ENCODE results near the gene MAPK10.

Gene MAPK10

DNA sequence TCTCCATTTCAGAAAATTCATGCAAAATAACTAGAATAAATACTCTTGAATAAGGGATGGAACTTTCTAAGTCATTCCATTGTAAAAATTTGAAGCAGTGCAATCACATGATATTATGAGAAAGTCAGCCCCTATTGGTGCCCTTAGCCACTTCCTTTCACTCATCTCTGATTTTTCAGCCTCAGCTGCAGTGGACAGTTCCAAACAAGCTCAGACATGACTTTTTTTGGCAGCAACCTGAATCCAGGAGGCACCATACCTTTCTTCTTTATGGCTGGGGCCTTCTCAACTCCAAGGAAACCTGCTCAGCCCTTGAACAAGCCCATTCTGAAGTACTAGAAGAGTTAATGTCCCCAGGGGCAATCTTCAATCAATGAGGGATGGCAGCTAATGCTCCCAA is 40.5 kb downstream of the MAPK10 start:
- H3K27ac Mint-ChIP-seq = no peak overlapping the region
- no peaks in the 10 kb centered on the region for H3K4me1 Mint-ChIP-seq (ENCODE audit: low read depth)
- H3K9me3 Mint-ChIP-seq (ENCODE audit: low read depth) = no peaks in the 10 kb centered on the region
- no peaks in the 10 kb centered on the region for H3K36me3 Mint-ChIP-seq
- no peaks in the 10 kb centered on the region for H3K27me3 Mint-ChIP-seq
- H3K4me3 Mint-ChIP-seq = no peak overlapping the region

DNA sequence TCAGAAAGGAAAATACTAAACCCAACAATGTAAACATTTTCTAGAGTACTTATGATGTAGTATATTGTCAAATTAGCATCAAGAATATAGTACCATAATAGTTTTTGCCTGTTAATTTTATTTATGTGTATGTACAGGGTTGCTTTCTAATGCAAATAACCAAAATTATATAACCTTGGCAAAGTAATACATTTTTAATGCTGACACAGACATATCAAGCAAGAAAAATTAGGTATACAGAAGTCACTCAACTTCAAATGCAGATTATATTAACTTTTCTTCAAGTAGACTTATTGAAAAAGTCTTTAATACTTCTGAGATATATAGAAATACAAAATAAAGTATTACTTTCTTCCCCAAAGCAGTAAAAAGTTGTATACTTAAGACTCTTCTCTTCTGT is 44.3 kb downstream of the MAPK10 start:
- H3K4me3 Mint-ChIP-seq = no peak overlapping the region
- H3K36me3 Mint-ChIP-seq = no peaks in the 10 kb centered on the region
- H3K9me3 Mint-ChIP-seq (ENCODE audit: low read depth) = no peaks in the 10 kb centered on the region

DNA sequence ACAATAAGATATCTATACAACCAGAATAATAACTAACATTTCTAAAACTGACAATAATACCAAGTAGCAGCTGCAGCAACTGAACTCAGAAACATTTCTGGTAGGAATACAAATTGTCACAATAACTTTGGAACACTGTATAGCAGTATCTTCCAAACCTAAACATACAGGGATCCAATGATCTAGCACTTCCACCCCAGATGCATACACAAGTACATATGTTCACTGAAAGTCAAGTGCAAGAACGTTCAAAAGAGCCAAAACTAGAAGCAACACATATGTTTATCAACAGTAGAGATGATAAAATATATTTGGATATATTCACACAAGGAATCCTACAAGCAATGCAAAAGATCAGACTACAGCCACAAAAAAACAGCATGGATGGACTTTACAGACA is 46.2 kb downstream of the MAPK10 start:
- no peaks in the 10 kb centered on the region for H3K27me3 Mint-ChIP-seq
- H3K9me3 Mint-ChIP-seq (ENCODE audit: low read depth) = no peaks in the 10 kb centered on the region
- no peaks in the 10 kb centered on the region for H3K36me3 Mint-ChIP-seq
- no peak overlapping the region for H3K4me3 Mint-ChIP-seq
- no peaks in the 10 kb centered on the region for H3K4me1 Mint-ChIP-seq (ENCODE audit: low read depth)
- H3K27ac Mint-ChIP-seq = no peak overlapping the region

More for the DNA sequence above, 44.3 kb downstream of the MAPK10 start:
- Mint-ChIP-seq H3K27ac (no peak overlapping the region), H3K4me1 (ENCODE audit: low read depth) (no peaks in the 10 kb centered on the region), H3K27me3 (no peaks in the 10 kb centered on the region)

DNA sequence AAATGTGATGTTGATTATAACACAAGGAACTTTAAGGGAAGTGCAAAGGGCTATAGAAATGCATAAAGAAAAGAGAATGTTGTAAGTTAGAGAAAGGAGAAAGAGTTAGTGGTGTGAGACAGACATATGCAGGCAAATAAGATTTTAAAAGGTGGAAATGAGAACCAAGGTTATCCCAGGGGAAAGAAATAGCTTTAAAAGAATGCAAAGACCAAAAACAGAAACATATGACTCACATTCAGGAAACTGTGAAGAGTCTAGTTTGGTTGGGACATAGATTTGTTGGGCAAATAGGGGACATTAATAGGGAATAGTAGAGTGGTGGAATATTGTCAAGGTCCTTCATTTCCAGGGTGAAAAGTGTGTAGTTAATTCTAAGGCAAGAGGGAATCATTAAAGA is 52.4 kb downstream of the MAPK10 start:
- H3K4me3 Mint-ChIP-seq = no peak overlapping the region
- H3K36me3 Mint-ChIP-seq = no peaks in the 10 kb centered on the region
- H3K9me3 Mint-ChIP-seq (ENCODE audit: low read depth) = no peaks in the 10 kb centered on the region
- H3K27ac Mint-ChIP-seq = no peak overlapping the region
- no peaks in the 10 kb centered on the region for H3K4me1 Mint-ChIP-seq (ENCODE audit: low read depth)
- no peaks in the 10 kb centered on the region for H3K27me3 Mint-ChIP-seq

DNA sequence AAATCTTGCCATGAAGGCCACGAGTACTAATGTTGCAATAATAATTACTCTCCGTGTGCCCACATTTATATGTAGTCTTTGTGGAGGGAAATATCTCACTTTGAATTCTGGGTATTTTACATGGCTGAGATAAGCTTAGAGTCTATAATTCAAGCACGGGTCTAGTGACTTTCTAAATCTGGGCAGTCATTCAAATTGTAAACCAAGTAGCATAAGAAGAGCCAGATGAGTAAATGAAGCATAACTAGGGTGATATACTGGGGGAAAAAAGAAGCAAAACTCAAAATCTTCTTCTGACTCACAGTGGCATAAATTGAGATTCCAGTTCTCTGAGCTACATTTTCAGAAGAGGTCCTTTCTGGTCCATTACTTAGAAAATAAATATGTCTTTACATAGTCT is 53.0 kb downstream of the MAPK10 start:
- no peaks in the 10 kb centered on the region for H3K27me3 Mint-ChIP-seq
- no peaks in the 10 kb centered on the region for H3K4me1 Mint-ChIP-seq (ENCODE audit: low read depth)
- no peaks in the 10 kb centered on the region for H3K36me3 Mint-ChIP-seq
- no peak overlapping the region for H3K4me3 Mint-ChIP-seq
- no peak overlapping the region for H3K27ac Mint-ChIP-seq
- no peaks in the 10 kb centered on the region for H3K9me3 Mint-ChIP-seq (ENCODE audit: low read depth)

DNA sequence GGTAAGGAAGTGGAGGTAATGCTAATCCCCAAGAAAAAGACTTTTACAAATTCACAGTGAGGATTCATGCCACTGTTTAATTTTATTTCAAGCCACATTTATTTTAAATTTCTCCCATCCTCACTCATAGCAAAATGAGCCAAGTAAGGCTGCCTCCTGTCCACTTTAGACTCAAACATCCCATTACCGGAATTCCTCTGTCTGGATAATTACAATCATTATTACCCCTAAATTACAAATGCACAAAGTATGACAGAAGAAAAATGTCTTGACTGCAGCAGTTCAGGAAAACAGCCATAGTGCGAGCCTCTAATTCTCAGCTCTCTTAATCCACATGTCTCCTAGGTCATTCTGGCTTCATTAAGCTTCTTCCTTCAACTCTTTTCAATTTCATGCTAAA is 57.0 kb downstream of the MAPK10 start:
- H3K4me3 Mint-ChIP-seq = no peak overlapping the region

DNA sequence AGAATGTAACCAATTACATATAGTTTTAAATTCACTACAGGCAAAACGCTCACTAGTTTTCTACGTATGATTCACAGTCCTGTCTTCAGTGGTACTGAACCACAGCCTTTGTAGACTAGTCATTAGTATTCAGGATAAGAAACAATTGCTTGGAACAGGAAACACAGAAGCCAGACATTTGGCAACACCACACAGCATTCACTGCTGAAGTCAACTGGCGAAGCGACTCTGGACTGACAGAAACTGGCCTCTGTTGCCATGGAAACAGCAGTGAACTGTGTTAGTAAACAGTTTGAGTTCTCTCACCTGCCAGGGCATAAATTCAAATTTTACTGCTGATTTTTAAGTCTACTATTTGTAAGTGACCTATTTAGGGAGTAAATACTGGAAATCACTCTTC is 57.6 kb downstream of the MAPK10 start:
- no peak overlapping the region for H3K27ac Mint-ChIP-seq
- no peaks in the 10 kb centered on the region for H3K4me1 Mint-ChIP-seq (ENCODE audit: low read depth)

More for the DNA sequence above, 57.0 kb downstream of the MAPK10 start:
- Mint-ChIP-seq H3K4me1 (ENCODE audit: low read depth) (no peaks in the 10 kb centered on the region), H3K36me3 (no peaks in the 10 kb centered on the region), H3K9me3 (ENCODE audit: low read depth) (no peaks in the 10 kb centered on the region), H3K27me3 (peaks cover 1% of the 10 kb centered on the region), H3K27ac (no peak overlapping the region)

DNA sequence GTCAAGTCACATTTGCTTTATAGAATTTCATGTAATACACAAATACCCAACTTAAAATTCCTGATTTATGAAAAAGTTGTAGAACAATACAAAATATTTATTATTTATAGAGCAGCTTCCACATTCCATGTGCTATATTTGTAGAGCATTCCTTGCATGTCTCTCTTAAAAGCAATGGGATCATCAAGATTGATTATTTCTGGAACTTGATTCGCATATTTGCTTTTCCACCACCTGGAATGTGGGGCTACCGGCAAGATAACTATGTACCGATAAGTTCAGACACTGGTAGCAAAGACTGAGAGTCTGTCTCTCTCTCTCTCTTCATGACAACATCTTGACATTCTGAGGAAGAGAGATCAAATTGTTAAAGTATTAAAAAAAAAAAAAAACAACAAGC is 59.3 kb downstream of the MAPK10 start:
- Mint-ChIP-seq H3K9me3 (ENCODE audit: low read depth) (no peaks in the 10 kb centered on the region), H3K27ac (no peak overlapping the region), H3K4me3 (no peak overlapping the region), H3K27me3 (peaks cover 2% of the 10 kb centered on the region), H3K36me3 (no peaks in the 10 kb centered on the region), H3K4me1 (ENCODE audit: low read depth) (no peaks in the 10 kb centered on the region)

More for the DNA sequence above, 57.6 kb downstream of the MAPK10 start:
- H3K4me3 Mint-ChIP-seq = no peak overlapping the region
- H3K9me3 Mint-ChIP-seq (ENCODE audit: low read depth) = no peaks in the 10 kb centered on the region
- peaks cover 2% of the 10 kb centered on the region for H3K27me3 Mint-ChIP-seq
- H3K36me3 Mint-ChIP-seq = no peaks in the 10 kb centered on the region

DNA sequence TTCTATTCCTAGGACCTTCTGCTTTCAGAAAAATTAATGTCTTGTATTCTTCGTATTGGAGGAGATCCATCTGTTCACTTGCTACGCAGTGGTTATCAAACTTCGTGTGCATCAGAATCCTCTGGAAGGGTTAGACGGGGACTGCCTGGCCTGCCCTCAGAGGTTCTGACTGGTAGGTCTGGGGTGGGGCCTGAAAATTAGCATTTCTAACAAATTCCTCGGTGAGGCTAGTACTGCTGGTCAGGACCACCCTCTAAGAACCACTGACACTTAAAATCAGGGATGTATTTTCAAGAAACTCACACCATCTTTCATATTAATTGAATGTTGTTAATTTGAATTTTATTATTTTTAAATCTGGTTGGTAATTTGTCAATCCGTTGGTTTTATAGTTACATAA is 63.0 kb downstream of the MAPK10 start:
- Mint-ChIP-seq H3K36me3 (no peaks in the 10 kb centered on the region), H3K4me1 (ENCODE audit: low read depth) (no peaks in the 10 kb centered on the region), H3K27me3 (peaks cover 2% of the 10 kb centered on the region), H3K27ac (no peak overlapping the region), H3K9me3 (ENCODE audit: low read depth) (no peaks in the 10 kb centered on the region), H3K4me3 (no peak overlapping the region)

DNA sequence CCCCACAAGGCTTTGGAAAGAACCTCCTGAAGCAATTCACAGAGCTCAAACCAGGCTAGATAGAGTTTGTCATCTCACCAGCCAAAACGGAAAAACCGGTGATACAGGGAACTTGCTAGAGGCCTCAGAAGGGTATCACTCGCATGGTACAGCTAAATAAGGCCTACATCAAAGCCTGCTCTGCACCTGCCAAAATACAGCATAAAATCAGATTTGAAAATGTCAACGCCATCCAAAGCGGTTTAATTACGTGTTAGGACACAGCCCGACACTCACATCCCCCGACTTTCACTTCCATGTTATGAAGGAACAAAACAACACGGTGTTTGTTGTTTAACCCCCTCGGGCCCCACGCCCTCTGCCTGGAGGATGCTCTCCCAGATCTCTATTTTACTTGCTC is 65.0 kb downstream of the MAPK10 start:
- Mint-ChIP-seq H3K9me3 (ENCODE audit: low read depth) (no peaks in the 10 kb centered on the region), H3K4me1 (ENCODE audit: low read depth) (no peaks in the 10 kb centered on the region), H3K4me3 (no peak overlapping the region), H3K27me3 (peaks cover 2% of the 10 kb centered on the region), H3K27ac (no peak overlapping the region), H3K36me3 (no peaks in the 10 kb centered on the region)

DNA sequence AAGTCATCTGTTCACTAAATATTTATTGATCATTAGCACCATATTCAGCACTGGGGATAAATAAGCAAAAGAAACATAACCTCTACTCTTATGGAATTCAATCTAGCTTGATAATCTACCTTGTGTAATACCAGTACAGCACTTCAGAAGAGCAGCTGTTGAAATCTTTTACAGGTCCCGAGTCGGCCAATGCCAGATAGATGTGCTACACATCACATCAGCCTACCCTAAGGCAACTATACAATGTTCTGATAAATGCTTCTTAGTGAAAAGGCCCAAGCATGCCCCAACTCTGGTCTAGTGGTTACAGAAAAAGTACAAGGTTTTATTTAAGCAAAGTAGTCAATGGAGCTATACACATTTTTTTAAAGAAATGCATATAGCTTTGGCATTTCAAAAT is 68.7 kb downstream of the MAPK10 start:
- no peaks in the 10 kb centered on the region for H3K36me3 Mint-ChIP-seq
- H3K4me3 Mint-ChIP-seq = no peak overlapping the region
- no peaks in the 10 kb centered on the region for H3K4me1 Mint-ChIP-seq (ENCODE audit: low read depth)
- no peaks in the 10 kb centered on the region for H3K9me3 Mint-ChIP-seq (ENCODE audit: low read depth)
- no peak overlapping the region for H3K27ac Mint-ChIP-seq
- H3K27me3 Mint-ChIP-seq = no peaks in the 10 kb centered on the region

DNA sequence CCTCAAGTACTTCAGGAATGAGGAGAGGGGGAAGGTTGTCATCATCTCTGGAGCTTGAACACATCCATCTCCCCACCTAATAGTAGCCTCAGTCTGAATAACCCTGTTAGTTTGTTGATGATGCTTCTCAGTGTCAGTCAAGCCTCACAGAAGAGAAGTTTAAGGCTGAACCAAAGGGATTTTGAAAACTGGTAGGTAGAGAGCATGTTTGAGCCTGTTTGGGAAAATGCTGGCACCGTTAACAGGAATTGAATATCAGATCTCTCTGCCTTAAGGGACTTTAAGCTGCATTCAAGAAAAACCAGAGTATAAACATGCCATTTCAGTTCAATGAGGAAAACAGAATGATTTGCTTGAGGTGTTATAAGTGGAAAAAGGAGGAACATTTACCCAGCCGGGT is 73.1 kb downstream of the MAPK10 start:
- no peaks in the 10 kb centered on the region for H3K36me3 Mint-ChIP-seq
- H3K9me3 Mint-ChIP-seq (ENCODE audit: low read depth) = no peaks in the 10 kb centered on the region
- H3K27me3 Mint-ChIP-seq = no peaks in the 10 kb centered on the region
- no peaks in the 10 kb centered on the region for H3K4me1 Mint-ChIP-seq (ENCODE audit: low read depth)
- no peak overlapping the region for H3K4me3 Mint-ChIP-seq
- no peak overlapping the region for H3K27ac Mint-ChIP-seq

DNA sequence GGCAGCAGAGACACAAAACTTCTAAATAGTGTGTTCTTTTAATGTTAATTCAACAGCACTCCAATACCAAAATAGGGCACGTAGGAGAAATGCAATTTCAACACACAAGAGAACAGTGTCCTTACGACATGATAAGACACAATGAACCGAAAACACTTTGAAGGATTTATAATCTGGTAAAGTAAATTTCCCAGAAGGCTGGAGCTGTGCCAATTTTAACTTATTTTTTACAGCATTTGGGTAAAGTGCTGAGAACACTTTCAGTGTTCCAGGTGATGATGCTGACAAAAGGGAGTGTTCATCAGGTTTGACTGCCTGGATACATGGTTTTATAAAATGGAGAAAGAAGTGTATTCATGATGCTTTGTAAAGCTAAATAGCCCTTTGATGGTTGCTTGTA is 76.5 kb downstream of the MAPK10 start:
- H3K36me3 Mint-ChIP-seq = no peaks in the 10 kb centered on the region
- H3K27ac Mint-ChIP-seq = no peak overlapping the region
- no peaks in the 10 kb centered on the region for H3K4me1 Mint-ChIP-seq (ENCODE audit: low read depth)
- H3K27me3 Mint-ChIP-seq = no peaks in the 10 kb centered on the region
- H3K4me3 Mint-ChIP-seq = no peak overlapping the region
- no peaks in the 10 kb centered on the region for H3K9me3 Mint-ChIP-seq (ENCODE audit: low read depth)

DNA sequence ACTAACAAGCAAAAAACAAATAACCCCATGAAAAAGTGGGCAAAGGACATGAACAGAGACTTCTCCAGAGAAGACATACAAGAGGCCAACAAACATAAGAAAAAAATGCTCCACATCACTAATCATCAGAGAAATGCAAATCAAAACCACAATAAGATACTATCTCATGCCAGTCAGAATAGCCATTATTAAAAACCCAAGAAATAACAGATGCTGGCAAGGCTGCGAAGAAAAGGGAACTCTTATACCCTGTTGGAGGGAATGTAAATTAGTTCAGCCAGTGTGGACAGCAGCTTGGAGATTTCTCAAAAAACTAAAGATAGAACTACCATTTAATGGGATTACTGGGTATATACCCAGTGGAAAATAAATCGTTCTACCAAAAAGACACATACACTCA is 79.6 kb downstream of the MAPK10 start:
- Mint-ChIP-seq H3K27me3 (no peaks in the 10 kb centered on the region), H3K36me3 (no peaks in the 10 kb centered on the region), H3K4me1 (ENCODE audit: low read depth) (no peaks in the 10 kb centered on the region), H3K9me3 (ENCODE audit: low read depth) (no peaks in the 10 kb centered on the region), H3K4me3 (no peak overlapping the region), H3K27ac (no peak overlapping the region)

DNA sequence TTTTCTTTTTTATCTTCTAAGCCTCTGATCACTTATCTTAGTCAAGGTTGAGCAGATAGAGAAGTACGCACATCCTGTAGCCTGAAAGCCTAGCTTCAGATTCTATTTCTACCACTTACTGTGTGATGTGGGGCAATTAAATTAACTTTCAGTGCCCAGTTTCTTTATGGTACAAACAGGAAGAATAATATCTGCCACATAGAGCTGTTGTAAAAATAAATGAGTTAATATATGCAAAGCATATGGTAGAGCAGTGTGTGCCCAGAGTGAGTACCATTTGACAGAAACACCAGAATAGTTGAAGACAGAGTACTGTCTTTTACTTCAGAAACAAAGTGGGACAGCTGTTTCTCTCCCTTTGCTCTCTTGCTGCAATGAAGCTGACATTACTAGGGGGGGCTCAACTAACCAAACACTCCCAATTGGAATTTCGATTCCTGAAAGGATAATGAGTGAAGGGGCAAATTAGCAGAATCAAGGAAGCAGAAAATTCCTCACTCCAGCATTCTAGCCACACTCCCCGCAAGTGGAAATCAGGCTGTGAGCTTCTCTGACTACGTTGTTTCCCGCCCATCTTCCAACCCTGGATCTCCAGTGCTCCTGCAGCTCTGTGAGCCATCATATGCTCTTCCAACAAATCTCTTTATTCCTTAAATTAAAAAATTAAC is 80.4 kb downstream of the MAPK10 start:
- H3K27ac Mint-ChIP-seq = no peak overlapping the region
- H3K36me3 Mint-ChIP-seq = no peaks in the 10 kb centered on the region
- H3K4me3 Mint-ChIP-seq = no peak overlapping the region
- H3K4me1 Mint-ChIP-seq (ENCODE audit: low read depth) = no peaks in the 10 kb centered on the region
- no peaks in the 10 kb centered on the region for H3K9me3 Mint-ChIP-seq (ENCODE audit: low read depth)
- H3K27me3 Mint-ChIP-seq = peaks cover under 1% of the 10 kb centered on the region

DNA sequence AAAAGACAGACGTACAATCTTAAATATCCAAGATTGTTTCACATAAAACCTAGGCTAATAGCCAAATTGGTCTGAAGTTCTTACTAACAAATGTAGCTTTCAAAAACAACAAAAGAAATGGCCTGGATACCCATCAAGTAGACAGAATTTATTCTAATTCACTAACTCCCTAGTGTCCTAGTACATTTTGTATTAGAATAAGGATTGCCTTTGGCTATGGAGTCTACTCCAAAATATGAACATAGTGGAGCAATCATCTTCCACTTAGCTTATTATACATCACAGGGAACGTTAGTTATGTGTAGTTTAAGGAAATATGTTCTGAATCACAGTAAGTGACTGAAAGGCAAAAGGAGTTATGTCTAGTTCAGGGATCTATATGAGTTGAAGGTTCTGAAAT is 81.7 kb downstream of the MAPK10 start:
- Mint-ChIP-seq H3K4me3 (no peak overlapping the region), H3K36me3 (no peaks in the 10 kb centered on the region), H3K9me3 (ENCODE audit: low read depth) (no peaks in the 10 kb centered on the region), H3K4me1 (ENCODE audit: low read depth) (no peaks in the 10 kb centered on the region), H3K27me3 (peaks cover 2% of the 10 kb centered on the region), H3K27ac (no peak overlapping the region)
